Measurements from ENCODE around the gene BMP10. TPM values are rescaled to one million over a fixed set of nuclear protein-coding genes. Genes with fewer than 3 reads are reported as not detected.

Gene BMP10
- polyA plus RNA-seq, 1 donor (not counting 4 experiments of a cell fraction or from before 2014, with no cell fraction given) = 0.05 TPM

DNA sequence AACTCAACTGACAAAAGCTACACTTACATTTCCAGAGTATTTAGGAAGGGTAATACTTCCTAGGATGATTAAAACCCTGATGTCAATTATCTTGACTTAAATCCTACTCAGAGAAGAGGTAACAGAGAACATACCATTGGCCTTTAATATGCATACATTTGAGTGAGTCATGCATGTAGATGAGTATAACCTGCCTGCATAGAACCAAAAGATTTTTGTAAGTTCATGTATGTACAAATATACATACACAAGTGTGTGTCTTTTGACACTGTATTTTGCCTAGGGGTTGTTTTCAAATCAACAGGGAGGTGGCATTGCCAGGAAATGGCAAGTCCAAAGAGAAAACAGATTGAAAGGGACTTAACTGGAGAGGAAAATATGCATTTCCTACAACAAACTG is 6.1 kb downstream of the BMP10 start:
- TF ChIP-seq CTCF (optimal IDR thresholded peaks at IDR 0.05 in 1 of 3, IDR thresholded peaks at IDR 0.05 in 1 of 3, conservative IDR thresholded peaks at IDR 0.05 in 1 of 3; ENCODE audit: extremely low read depth in 1 of 3, insufficient read depth in 2 of 3, low read length in 3 of 3) = no peak
- no peak for TF ChIP-seq EZH2 (IDR thresholded peaks at IDR 0.05; ENCODE audit: low read length)
- no peak for FAIRE-seq

GRCh38 chr2:68863996-68864395 is 7.2 kb downstream of the BMP10 start:
- no peak overlapping the region for H2AFZ ChIP-seq (ENCODE audit: control insufficient read depth, low read length)

More for the DNA sequence above, 6.1 kb downstream of the BMP10 start:
- Histone ChIP-seq H3K79me2 (ENCODE audit: control insufficient read depth, insufficient read depth, low read length) (no peaks in the 10 kb centered on the region), H3K36me3 (ENCODE audit: control insufficient read depth in 2 of 2, extremely low read depth in 1 of 2, insufficient read depth in 2 of 2, low read length in 2 of 2) (no peaks in the 10 kb centered on the region), H3K27ac (ENCODE audit: control insufficient read depth, insufficient read depth, low read length) (no peak overlapping the region), H3K9ac (ENCODE audit: control insufficient read depth, extremely low read depth, insufficient read depth, low read length) (no peak overlapping the region), H3K4me1 (ENCODE audit: control insufficient read depth, extremely low read depth, insufficient read depth, low read length) (no peaks in the 10 kb centered on the region), H3K4me2 (ENCODE audit: control insufficient read depth, extremely low read depth, insufficient read depth, low read depth, low read length) (no peak overlapping the region), H3K9me3 (ENCODE audit: control insufficient read depth, low read depth, low read length) (no peaks in the 10 kb centered on the region), H3K9me1 (ENCODE audit: control insufficient read depth, extremely low read depth, insufficient read depth, low read length) (no peaks in the 10 kb centered on the region), H2AFZ (ENCODE audit: control insufficient read depth, low read length) (no peak overlapping the region), H4K20me1 (ENCODE audit: control insufficient read depth, extremely low read depth, insufficient read depth, low read length) (no peaks in the 10 kb centered on the region), H3K27me3 (ENCODE audit: control insufficient read depth, extremely low read depth, insufficient read depth, low read length) (no peaks in the 10 kb centered on the region), H3K4me3 (ENCODE audit: control insufficient read depth in 2 of 3, extremely low read depth in 1 of 3, insufficient read depth in 2 of 3, low read depth in 1 of 3, low read length in 3 of 3) (no peak overlapping the region)
- dilution Hi-C loops (cut with MboI; ENCODE audit: extremely low pct_ligation_motif_present, low sequenced_read_pairs) = no loop called here
- no peak for DNase-seq (ENCODE audit: low read depth, low spot score)

More at GRCh38 chr2:68863996-68864395, 7.2 kb downstream of the BMP10 start:
- H3K79me2 ChIP-seq (ENCODE audit: control insufficient read depth, insufficient read depth, low read length) = no peaks in the 10 kb centered on the region
- H3K9me1 ChIP-seq (ENCODE audit: control insufficient read depth, extremely low read depth, insufficient read depth, low read length) = no peaks in the 10 kb centered on the region
- H3K27ac ChIP-seq (ENCODE audit: control insufficient read depth, insufficient read depth, low read length) = no peak overlapping the region
- TF ChIP-seq CTCF (optimal IDR thresholded peaks at IDR 0.05 in 1 of 3, IDR thresholded peaks at IDR 0.05 in 1 of 3, conservative IDR thresholded peaks at IDR 0.05 in 1 of 3; ENCODE audit: extremely low read depth in 1 of 3, insufficient read depth in 2 of 3, low read length in 3 of 3) = no peak
- no peak overlapping the region for H3K9ac ChIP-seq (ENCODE audit: control insufficient read depth, extremely low read depth, insufficient read depth, low read length)
- H3K4me3 ChIP-seq (ENCODE audit: control insufficient read depth in 2 of 3, extremely low read depth in 1 of 3, insufficient read depth in 2 of 3, low read depth in 1 of 3, low read length in 3 of 3) = no peak overlapping the region
- FAIRE-seq (no peak), DNase-seq (ENCODE audit: low read depth, low spot score) (no peak)
- dilution Hi-C loops (cut with MboI; ENCODE audit: extremely low pct_ligation_motif_present, low sequenced_read_pairs) = no loop called here
- H3K36me3 ChIP-seq (ENCODE audit: control insufficient read depth in 2 of 2, extremely low read depth in 1 of 2, insufficient read depth in 2 of 2, low read length in 2 of 2) = no peaks in the 10 kb centered on the region
- no peaks in the 10 kb centered on the region for H3K9me3 ChIP-seq (ENCODE audit: control insufficient read depth, low read depth, low read length)
- H3K27me3 ChIP-seq (ENCODE audit: control insufficient read depth, extremely low read depth, insufficient read depth, low read length) = no peaks in the 10 kb centered on the region
- no peaks in the 10 kb centered on the region for H3K4me1 ChIP-seq (ENCODE audit: control insufficient read depth, extremely low read depth, insufficient read depth, low read length)
- no peaks in the 10 kb centered on the region for H4K20me1 ChIP-seq (ENCODE audit: control insufficient read depth, extremely low read depth, insufficient read depth, low read length)
- no peak overlapping the region for H3K4me2 ChIP-seq (ENCODE audit: control insufficient read depth, extremely low read depth, insufficient read depth, low read depth, low read length)
